SH-SY5Y (cell line): Measurements from ENCODE around the gene MXRA8.

ENCODE experiments used
- GATA2 ChIP-seq: IDR thresholded peaks from 2 replicates; pipeline ENCODE4 v1.6.1; 2011; ENCODE audit warnings: mild to moderate bottlenecking, low read depth, low read length
- GATA3 ChIP-seq: IDR thresholded peaks from 2 replicates; pipeline ENCODE4 v1.6.1; 2011; ENCODE audit warnings: low read depth, mild to moderate bottlenecking, low read length, moderate library complexity

The MXRA8 gene

GRCh38 chr1:1319646-1319941 is 38.8 kb downstream of the MXRA8 start:
- TF ChIP-seq GATA3, result no peak
- no peak for TF ChIP-seq GATA2

DNA sequence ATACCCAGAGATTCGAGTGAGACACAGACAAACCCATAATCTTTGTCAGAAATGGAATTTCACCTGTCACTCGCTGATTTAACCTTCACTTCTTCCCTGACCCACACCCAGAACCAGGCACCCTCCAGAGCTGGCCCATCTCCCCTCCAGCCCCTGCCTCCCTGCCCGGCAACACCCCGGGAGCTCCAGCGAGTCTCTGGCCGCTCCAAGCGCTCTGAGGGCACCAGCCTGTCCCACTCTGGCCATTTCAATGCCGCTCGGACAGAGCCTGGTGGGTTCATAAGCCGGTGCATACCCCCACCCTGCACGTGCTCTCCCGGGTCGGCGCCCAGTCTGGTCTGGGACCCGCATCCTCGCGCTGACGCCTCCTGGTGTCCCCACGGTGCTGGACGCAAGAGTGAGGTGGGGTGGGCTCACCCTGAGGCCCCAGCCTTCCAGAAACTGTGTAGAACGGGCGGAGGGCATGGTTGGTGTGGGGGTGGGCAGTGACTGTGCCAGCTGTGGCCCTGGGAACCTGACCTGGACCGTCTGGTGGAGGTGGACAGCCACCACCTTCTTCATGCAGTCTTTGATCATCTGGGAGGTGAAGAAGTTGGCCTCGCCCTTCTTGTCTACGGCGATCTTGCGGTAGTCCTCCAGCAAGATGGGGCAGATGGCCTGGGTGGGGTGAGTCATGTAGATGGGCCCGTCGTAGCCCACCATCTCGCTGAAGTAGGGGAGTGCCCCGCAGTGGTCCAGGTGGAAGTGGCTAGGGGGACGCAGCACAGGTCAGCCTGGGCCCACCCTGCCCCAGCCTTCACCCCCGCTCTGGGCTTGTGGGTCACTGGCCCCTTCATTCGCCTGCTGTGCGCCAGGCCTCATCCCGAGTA is 39.3 kb downstream of the MXRA8 start:
- TF ChIP-seq GATA3, result no peak
- TF ChIP-seq GATA2, result no peak

DNA sequence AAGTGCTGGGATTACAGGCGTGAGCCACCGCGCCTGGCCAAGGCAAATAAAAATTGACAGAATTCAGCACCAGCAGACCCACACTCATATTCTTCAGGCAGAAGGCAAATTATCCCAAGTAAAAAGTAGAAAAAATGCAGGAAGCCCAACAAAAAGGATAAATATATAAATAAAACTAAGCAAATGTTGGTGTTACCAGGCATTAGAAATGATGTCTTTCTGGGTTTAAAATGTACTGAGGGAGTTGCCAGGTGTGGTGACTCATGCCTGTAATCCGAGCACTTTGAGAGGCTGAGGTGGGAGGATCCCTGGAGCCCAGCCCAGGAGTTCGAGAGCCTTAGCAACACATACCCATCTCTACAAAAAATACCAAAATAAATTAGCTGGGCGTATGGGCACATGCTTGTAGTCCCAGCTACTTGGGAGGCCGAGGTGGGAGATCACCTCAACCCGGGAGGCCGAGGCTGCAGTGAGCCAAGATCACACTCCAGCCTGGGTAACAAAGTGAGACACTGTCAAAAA is 40.2 kb downstream of the MXRA8 start:
- TF ChIP-seq GATA2 (no peak), GATA3 (no peak)

GRCh38 chr1:1317420-1317819 is 40.9 kb downstream of the MXRA8 start:
- no peak for TF ChIP-seq GATA3
- TF ChIP-seq GATA2, result no peak

- TF ChIP-seq GATA2 (no peak), GATA3 (no peak)
Measured at GRCh38 chr1:1315435-1315954, 42.9 kb downstream of the MXRA8 start.

DNA sequence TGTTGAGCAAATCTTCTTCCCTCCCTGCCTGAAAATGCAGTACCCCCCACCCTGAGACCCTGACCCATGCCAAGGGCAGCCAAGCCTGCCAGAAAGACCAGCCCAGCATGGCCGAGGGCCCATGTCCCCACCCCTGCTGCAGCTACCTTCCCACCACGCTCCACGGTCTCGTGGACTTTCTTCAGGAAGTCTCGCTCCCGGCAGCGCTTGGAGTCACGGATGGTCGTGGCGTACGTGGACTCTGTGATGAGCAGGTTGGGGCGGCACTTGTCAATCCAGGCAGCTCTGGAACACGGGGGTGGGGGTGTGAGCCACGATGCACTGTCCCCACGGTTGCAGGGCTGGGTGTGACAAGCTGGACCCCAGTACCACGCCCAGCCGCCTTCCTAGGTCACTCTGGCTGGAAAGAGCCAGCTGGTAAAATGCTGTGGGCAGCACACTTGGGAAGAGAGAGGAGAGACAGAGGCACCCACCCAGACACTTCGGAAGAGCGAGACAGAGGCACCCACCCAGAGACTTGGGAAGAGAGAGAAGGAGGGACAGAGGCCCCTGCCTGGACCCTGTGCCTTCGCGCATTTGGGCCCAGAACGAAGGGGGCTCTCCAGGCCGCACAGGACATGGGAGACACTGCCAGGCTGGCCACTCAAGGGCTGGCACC is 43.5 kb downstream of the MXRA8 start:
- TF ChIP-seq GATA3 (no peak), GATA2 (no peak)

DNA sequence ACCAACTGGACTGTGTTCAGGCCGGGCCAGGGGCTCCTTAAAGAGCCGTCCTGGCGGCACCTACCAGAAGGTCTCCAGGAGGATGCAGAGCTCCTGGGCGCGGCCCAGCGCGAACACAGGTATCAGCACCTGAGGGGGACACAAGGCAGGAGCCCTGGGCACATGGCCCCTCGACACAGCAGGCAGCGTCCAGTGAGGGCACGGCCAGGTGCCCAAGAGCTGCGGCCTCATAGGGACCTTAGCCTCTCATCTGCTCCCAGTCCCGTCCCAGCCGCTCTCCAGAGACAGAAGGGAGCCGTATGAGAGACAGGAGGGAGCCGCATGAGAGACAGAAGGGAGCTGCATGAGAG is 44.1 kb downstream of the MXRA8 start:
- TF ChIP-seq GATA3 (no peak), GATA2 (no peak)

GRCh38 chr1:1313500-1314236 is 44.7 kb downstream of the MXRA8 start:
- TF ChIP-seq GATA3 (no peak), GATA2 (no peak)

DNA sequence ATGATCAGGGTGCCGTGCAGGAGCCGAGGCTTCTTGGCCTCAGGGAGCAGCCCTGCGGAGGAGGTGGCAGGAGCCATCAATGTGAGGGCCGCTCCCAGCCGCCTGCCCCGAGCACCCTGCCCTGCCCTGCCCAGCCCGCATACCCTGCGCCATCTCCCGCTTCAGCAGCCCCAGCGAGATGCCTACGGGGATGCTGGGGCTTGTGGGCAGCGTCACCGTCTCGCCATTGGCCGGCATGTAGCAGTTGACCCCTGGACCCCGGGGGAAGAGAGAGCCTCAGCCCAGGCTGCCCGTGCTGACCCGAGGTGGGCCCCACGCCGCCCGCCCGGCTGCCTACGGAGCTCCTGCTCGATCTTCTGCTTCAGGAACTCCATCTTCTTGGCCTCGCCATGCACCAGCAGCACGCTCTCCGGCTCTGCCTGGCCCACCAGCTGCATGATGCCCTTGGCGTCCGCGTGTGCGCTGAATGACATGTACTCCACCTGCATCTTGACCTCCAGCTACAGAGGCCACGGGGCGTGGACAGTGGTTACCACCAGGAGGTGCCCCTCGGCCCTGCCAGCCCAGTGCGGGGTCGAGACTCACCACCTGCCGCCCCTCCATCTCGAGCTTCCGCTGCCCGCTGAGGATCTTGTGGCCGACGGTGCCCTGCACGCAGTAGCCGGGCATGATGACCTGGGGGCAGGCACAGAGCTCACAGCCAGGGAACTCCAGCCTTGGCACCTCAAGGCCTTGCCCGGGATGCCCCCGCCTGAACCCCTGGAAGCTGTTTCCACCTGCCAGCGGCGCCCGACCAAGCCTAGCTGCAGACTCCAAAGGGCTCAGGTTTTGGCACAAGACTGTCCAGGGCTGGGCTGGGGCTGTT is 45.7 kb downstream of the MXRA8 start:
- TF ChIP-seq GATA3, result no peak
- TF ChIP-seq GATA2, result no peak

GRCh38 chr1:1311107-1312104 is 46.9 kb downstream of the MXRA8 start:
- TF ChIP-seq GATA3 (no peak), GATA2 (no peak)

DNA sequence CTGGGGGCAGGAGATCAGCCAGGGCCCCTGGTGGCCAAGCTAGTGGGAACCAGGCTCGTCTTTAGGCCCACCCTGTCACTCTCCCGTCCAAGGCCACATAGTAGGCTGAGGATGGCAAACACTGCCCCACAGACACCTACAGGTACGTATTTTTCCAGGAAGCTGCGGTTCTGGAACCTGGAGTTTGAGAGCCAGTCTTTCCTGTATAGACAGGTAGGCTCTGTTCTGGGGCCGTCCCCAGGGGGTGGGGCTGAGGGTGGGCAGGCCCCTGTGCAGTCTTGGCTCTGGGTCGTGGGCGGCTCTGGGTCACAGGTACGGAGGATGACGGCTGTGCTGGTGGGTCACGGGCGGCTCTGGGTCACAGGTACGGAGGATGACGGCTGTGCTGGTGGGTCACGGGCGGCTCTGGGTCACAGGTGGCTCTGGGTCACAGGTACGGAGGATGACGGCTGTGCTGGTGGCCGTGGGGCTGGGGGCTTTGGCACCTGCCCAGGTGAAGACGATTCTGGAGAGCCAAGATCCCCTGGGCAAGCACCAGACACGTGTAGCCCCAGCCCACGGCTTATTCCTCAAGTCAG is 47.8 kb downstream of the MXRA8 start:
- no peak for TF ChIP-seq GATA3
- TF ChIP-seq GATA2, result no peak

DNA sequence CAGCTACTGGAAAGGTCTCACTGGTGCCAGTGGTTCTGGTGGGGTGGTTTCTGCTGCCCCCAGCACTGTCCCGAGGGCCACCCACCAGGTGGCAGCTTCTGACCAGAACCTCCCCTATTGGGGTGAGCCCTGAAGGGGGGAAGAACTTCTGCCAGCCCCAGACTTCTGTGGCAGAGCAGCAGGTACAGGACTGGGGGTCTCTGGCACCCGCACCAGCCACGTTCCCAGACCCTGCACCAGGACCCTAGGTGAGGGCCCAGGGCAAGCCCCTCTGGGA is 48.3 kb downstream of the MXRA8 start:
- TF ChIP-seq GATA2 (no peak), GATA3 (no peak)
